Neural cell (in vitro differentiated cells): ENCODE data around the gene GNA12. TPM values are rescaled to one million over a fixed set of nuclear protein-coding genes. Genes with fewer than 3 reads are reported as not detected.

Source experiments
- polyA plus RNA-seq: library from polyadenylated mRNA; depleted of rRNA; stranded (reverse); fragments of >200 nt; gene quantifications from 2 replicates; pipeline ENCODE4 v1.2.3, GENCODE V29; 2014

GNA12 gene
- polyA plus RNA-seq, 1 donor from 2014 or later, result 15.5 TPM

Other genes starting within 250 kb of the GNA12 start
- gene TTYH3, start 212.3 kb downstream of the GNA12 start, polyA plus RNA-seq, result 17.0 and 25.0 TPM in 2 replicates
- not detected in 2 replicates for gene AMZ1, start 156.1 kb downstream of the GNA12 start, polyA plus RNA-seq
- not detected in 2 replicates for gene CARD11, start 199.6 kb upstream of the GNA12 start, polyA plus RNA-seq